ENCODE results near the gene KRTAP1-1.
"Not testable (repeated sequence)": the region's sequence is repeated elsewhere in the genome, so short reads cannot be mapped to it uniquely, and the experiment has no call there.

KRTAP1-1 gene

GRCh38 chr17:41054556-41054955 lies 13.3 kb upstream of the KRTAP1-1 start:
- DNase-seq, result not testable (repeated sequence)

- no peak for DNase-seq
Observed at GRCh38 chr17:41054025-41054424, 12.8 kb upstream of the KRTAP1-1 start.

GRCh38 chr17:41052566-41052965 lies 11.3 kb upstream of the KRTAP1-1 start:
- no peak for DNase-seq

GRCh38 chr17:41049110-41049509 lies 7.9 kb upstream of the KRTAP1-1 start:
- DNase-seq, result no peak

GRCh38 chr17:41048441-41048840 lies 7.2 kb upstream of the KRTAP1-1 start:
- no peak for DNase-seq

- DNase-seq, result not testable (repeated sequence)
Observed at GRCh38 chr17:41046735-41047465, 5.7 kb upstream of the KRTAP1-1 start, which contains the start of gene KRTAP2-1. TSS of gene KRTAP2-1 (minus strand) at chr17:41047316. CDS start at chr17:41047267, 49 bp downstream.

GRCh38 chr17:41042953-41043352 lies 1.7 kb upstream of the KRTAP1-1 start:
- no peak for DNase-seq

- no peak for DNase-seq
Observed at GRCh38 chr17:41037853-41038350, 3.3 kb downstream of the KRTAP1-1 start.

- DNase-seq, result not testable (repeated sequence)
Observed at GRCh38 chr17:41034346-41034935, 6.8 kb downstream of the KRTAP1-1 start, which contains the start of gene KRTAP1-3. TSS of gene KRTAP1-3 (minus strand) at chr17:41034874. CDS start at chr17:41034821, 53 bp downstream.

- no peak for DNase-seq
Observed at GRCh38 chr17:41029633-41030245, 11.5 kb downstream of the KRTAP1-1 start, which contains the start of gene KRTAP1-4. TSS of gene KRTAP1-4 (minus strand) at chr17:41030195. CDS start at chr17:41030078, 117 bp downstream.

GRCh38 chr17:41026715-41027471 lies 14.4 kb downstream of the KRTAP1-1 start, which contains the start of gene KRTAP1-5:
TSS of gene KRTAP1-5 (minus strand) at chr17:41027208. CDS start at chr17:41027155, 53 bp downstream.
- DNase-seq, result no peak

- no peak for DNase-seq
Observed at GRCh38 chr17:41024697-41025096, 16.6 kb downstream of the KRTAP1-1 start.

- DNase-seq, result no peak
Observed at GRCh38 chr17:41020336-41020735, 20.9 kb downstream of the KRTAP1-1 start.

GRCh38 chr17:41019415-41019814 lies 21.8 kb downstream of the KRTAP1-1 start:
- DNase-seq, result no peak

- no peak for DNase-seq
Observed at GRCh38 chr17:41018541-41018940, 22.7 kb downstream of the KRTAP1-1 start.

- no peak for DNase-seq
Observed at GRCh38 chr17:41016578-41017215, 24.6 kb downstream of the KRTAP1-1 start.

- DNase-seq, result no peak
Observed at GRCh38 chr17:41015454-41015853, 25.8 kb downstream of the KRTAP1-1 start.

GRCh38 chr17:41013606-41014005 lies 27.6 kb downstream of the KRTAP1-1 start:
- no peak for DNase-seq

GRCh38 chr17:41013181-41013580 lies 28.1 kb downstream of the KRTAP1-1 start:
- DNase-seq, result no peak

- no peak for DNase-seq
Observed at GRCh38 chr17:41012326-41013120, 28.7 kb downstream of the KRTAP1-1 start.

- no peak for DNase-seq
Observed at GRCh38 chr17:41010441-41010840, 30.8 kb downstream of the KRTAP1-1 start.

Measured in cortex of kidney (tissue), 1 donor.